Measurements from ENCODE around the gene EPHA4. TPM values are rescaled to one million over a fixed set of nuclear protein-coding genes. Genes with fewer than 3 reads are reported as not detected.

The EPHA4 gene
- total RNA-seq: 16.7 and 16.8 TPM in 2 replicates
- long read RNA-seq, full-length matches to known transcripts: 5 of 45 reads
- long read RNA-seq, partial matches to known transcripts: 37 of 45 reads
- long read RNA-seq, other reads (novel, unspliced or antisense): 3 of 45 reads

GRCh38 chr2:221572219-221572820, at the start of gene EPHA4:
TSS of gene EPHA4 (minus strand) at chr2:221572304. CDS start at chr2:221572248, 56 bp downstream.
- Mint-ChIP-seq H3K36me3 (ENCODE audit: unreplicated experiment) (peaks cover 3% of the 10 kb centered on the region), H3K27me3 (ENCODE audit: unreplicated experiment) (peaks cover 41% of the 10 kb centered on the region), H3K9me3 (ENCODE audit: unreplicated experiment) (no peaks in the 10 kb centered on the region), H3K27ac (ENCODE audit: unreplicated experiment) (peak within 1 kb of the TSS; percentile 78), H3K4me3 (ENCODE audit: unreplicated experiment) (peak within 1 kb of the TSS; percentile 98), H3K4me1 (ENCODE audit: unreplicated experiment) (peaks cover 39% of the 10 kb centered on the region)
- peak; percentile 96 for DNase-seq (ENCODE audit: extremely low spot score, unreplicated experiment)
- peak; percentile 24 for TF ChIP-seq CTCF (IDR thresholded peaks at IDR 0.05)

GRCh38 chr2:221618007-221618406, 45.9 kb upstream of the EPHA4 start:
- Mint-ChIP-seq H3K4me3 (ENCODE audit: unreplicated experiment) (no peak overlapping the region), H3K36me3 (ENCODE audit: unreplicated experiment) (no peaks in the 10 kb centered on the region), H3K27me3 (ENCODE audit: unreplicated experiment) (peaks cover 3% of the 10 kb centered on the region), H3K27ac (ENCODE audit: unreplicated experiment) (no peak overlapping the region), H3K4me1 (ENCODE audit: unreplicated experiment) (no peaks in the 10 kb centered on the region), H3K9me3 (ENCODE audit: unreplicated experiment) (no peaks in the 10 kb centered on the region)
- no peak for DNase-seq (ENCODE audit: extremely low spot score, unreplicated experiment)
- TF ChIP-seq CTCF (IDR thresholded peaks at IDR 0.05): no peak

GRCh38 chr2:221616561-221616960, 44.5 kb upstream of the EPHA4 start:
- no peak for TF ChIP-seq CTCF (IDR thresholded peaks at IDR 0.05)
- Mint-ChIP-seq H3K36me3 (ENCODE audit: unreplicated experiment) (no peaks in the 10 kb centered on the region), H3K4me1 (ENCODE audit: unreplicated experiment) (no peaks in the 10 kb centered on the region), H3K27ac (ENCODE audit: unreplicated experiment) (no peak overlapping the region), H3K27me3 (ENCODE audit: unreplicated experiment) (peaks cover 3% of the 10 kb centered on the region), H3K4me3 (ENCODE audit: unreplicated experiment) (no peak overlapping the region), H3K9me3 (ENCODE audit: unreplicated experiment) (no peaks in the 10 kb centered on the region)
- no peak for DNase-seq (ENCODE audit: extremely low spot score, unreplicated experiment)

GRCh38 chr2:221614274-221614673, 42.2 kb upstream of the EPHA4 start:
- no peaks in the 10 kb centered on the region for H3K36me3 Mint-ChIP-seq (ENCODE audit: unreplicated experiment)
- H3K27ac Mint-ChIP-seq (ENCODE audit: unreplicated experiment): no peak overlapping the region
- no peaks in the 10 kb centered on the region for H3K4me1 Mint-ChIP-seq (ENCODE audit: unreplicated experiment)
- H3K4me3 Mint-ChIP-seq (ENCODE audit: unreplicated experiment): no peak overlapping the region
- TF ChIP-seq CTCF (IDR thresholded peaks at IDR 0.05): no peak
- H3K27me3 Mint-ChIP-seq (ENCODE audit: unreplicated experiment): no peaks in the 10 kb centered on the region
- H3K9me3 Mint-ChIP-seq (ENCODE audit: unreplicated experiment): no peaks in the 10 kb centered on the region
- no peak for DNase-seq (ENCODE audit: extremely low spot score, unreplicated experiment)

- H3K27ac Mint-ChIP-seq (ENCODE audit: unreplicated experiment): no peak overlapping the region
- no peaks in the 10 kb centered on the region for H3K36me3 Mint-ChIP-seq (ENCODE audit: unreplicated experiment)
- no peak overlapping the region for H3K4me3 Mint-ChIP-seq (ENCODE audit: unreplicated experiment)
- no peak for DNase-seq (ENCODE audit: extremely low spot score, unreplicated experiment)
- peaks cover 4% of the 10 kb centered on the region for H3K27me3 Mint-ChIP-seq (ENCODE audit: unreplicated experiment)
- no peak for TF ChIP-seq CTCF (IDR thresholded peaks at IDR 0.05)
- no peaks in the 10 kb centered on the region for H3K4me1 Mint-ChIP-seq (ENCODE audit: unreplicated experiment)
- H3K9me3 Mint-ChIP-seq (ENCODE audit: unreplicated experiment): no peaks in the 10 kb centered on the region
Measured at GRCh38 chr2:221612800-221613199, 40.7 kb upstream of the EPHA4 start.

Measured in osteocyte (in vitro differentiated cells).